GM23338 (cell line): Measurements from ENCODE around the gene TMEM178B. TPM values are rescaled to one million over a fixed set of nuclear protein-coding genes. Genes with fewer than 3 reads are reported as not detected.

Source experiments
- ATAC-seq: fragments of 200-7000 bp; cut with Tn5 transposase; 3 replicates; pipeline ENCODE4 v1.9.1; 2020
- DNase-seq: peaks from one replicate; pipeline ENCODE4 v3.0.0-alpha.2; 2015; ENCODE audit warnings: low spot score
- H2AFZ ChIP-seq: fragments of 200-600 bp; sonication (generic); 2 replicates; pipeline ENCODE4 v1.8.0; 2016; ENCODE audit warnings: antibody characterized with exemption, mild to moderate bottlenecking, moderate library complexity
- H3F3A ChIP-seq: fragments of 200-600 bp; sonication (generic); replicated peaks from 2 replicates; pipeline ENCODE4 v1.8.0; 2017; ENCODE audit warnings: antibody characterized with exemption, mixed run types, low read depth
- H3K27ac ChIP-seq: fragments of 200-600 bp; sonication (generic); 2 replicates; pipeline ENCODE4 v1.6.1; 2016; ENCODE audit warnings: low read depth
- H3K27me3 ChIP-seq: fragments of 200-600 bp; sonication (generic); 2 replicates; pipeline ENCODE4 v1.8.0; 2016; ENCODE audit warnings: mild to moderate bottlenecking, mixed run types, moderate library complexity; ENCODE audit not compliant: insufficient read depth
- H3K36me3 ChIP-seq: fragments of 200-600 bp; sonication (generic); 2 replicates; pipeline ENCODE4 v1.8.0; 2016; ENCODE audit warnings: mild to moderate bottlenecking; ENCODE audit not compliant: insufficient read depth
- H3K4me1 ChIP-seq: fragments of 200-600 bp; sonication (generic); 2 replicates; pipeline ENCODE4 v1.8.0; 2016; ENCODE audit warnings: mild to moderate bottlenecking, moderate library complexity; ENCODE audit not compliant: insufficient read depth
- H3K4me2 ChIP-seq: fragments of 200-600 bp; sonication (generic); 2 replicates; pipeline ENCODE4 v1.7.1; 2017; ENCODE audit warnings: mixed run types
- H3K4me3 ChIP-seq: fragments of 200-600 bp; sonication (generic); 2 replicates; pipeline ENCODE4 v1.6.1; 2016; ENCODE audit warnings: mixed run types
- H3K79me2 ChIP-seq: fragments of 200-600 bp; sonication (generic); replicated peaks from 2 replicates; pipeline ENCODE4 v1.8.0; 2017; ENCODE audit warnings: mild to moderate bottlenecking; ENCODE audit not compliant: insufficient read depth
- H3K9me2 ChIP-seq: fragments of 200-600 bp; sonication (generic); 2 replicates; pipeline ENCODE4 v1.8.0; 2017; ENCODE audit not compliant: insufficient read depth
- H4K20me1 ChIP-seq: fragments of 200-600 bp; sonication (generic); replicated peaks from 2 replicates; pipeline ENCODE4 v1.8.0; 2017; ENCODE audit warnings: mild to moderate bottlenecking; ENCODE audit not compliant: insufficient read depth
- H3K27ac Mint-ChIP-seq: 2 replicates; pipeline ENCODE4 v1.8.0; 2020; ENCODE audit warnings: inconsistent platforms, mild to moderate bottlenecking, moderate library complexity, mixed read lengths
- H3K27me3 Mint-ChIP-seq: 3 replicates; pipeline ENCODE4 v1.8.0; 2022; ENCODE audit warnings: low read depth, mild to moderate bottlenecking, moderate library complexity, mixed read lengths, inconsistent platforms; ENCODE audit not compliant: insufficient read depth, poor library complexity
- H3K36me3 Mint-ChIP-seq: 3 replicates; pipeline ENCODE4 v1.8.0; 2021; ENCODE audit warnings: low read depth, mild to moderate bottlenecking, inconsistent platforms, moderate library complexity, mixed read lengths
- H3K4me1 Mint-ChIP-seq: 3 replicates; pipeline ENCODE4 v1.8.0; 2020; ENCODE audit warnings: mild to moderate bottlenecking, inconsistent platforms, mixed read lengths
- H3K4me3 Mint-ChIP-seq: 3 replicates; pipeline ENCODE4 v1.8.0; 2021; ENCODE audit warnings: moderate library complexity, mild to moderate bottlenecking, inconsistent platforms, mixed read lengths
- H3K9me3 Mint-ChIP-seq: 3 replicates; pipeline ENCODE4 v1.8.0; 2020; ENCODE audit warnings: moderate library complexity, mild to moderate bottlenecking, inconsistent platforms, mixed read lengths
- CREB1 ChIP-seq: fragments of 250-450 bp; sonication (Bioruptor Pico); IDR thresholded peaks from 2 replicates; pipeline ENCODE4 v1.5.0; 2020; ENCODE audit warnings: low read depth, mild to moderate bottlenecking, moderate library complexity
- CTCF ChIP-seq, 2 experiments: fragments of 200-600 bp in 1 of 2; sonication (generic) in 1 of 2; conservative IDR thresholded peaks; 2 replicates each; pipeline versions ENCODE4 v1.5.1 to v1.6.1; 2016 to 2017; ENCODE audit warnings: antibody characterized with exemption in 2 of 2, low read depth in 2 of 2, mild to moderate bottlenecking in 2 of 2, moderate library complexity in 1 of 2
- EZH2 ChIP-seq: fragments of 200-600 bp; sonication (generic); IDR thresholded peaks from one replicate; pipeline ENCODE4 v1.8.0; 2017; ENCODE audit warnings: antibody characterized with exemption, mild to moderate bottlenecking, low read depth; ENCODE audit not compliant: unreplicated experiment
- EZH2phosphoT487 ChIP-seq: fragments of 200-600 bp; sonication (generic); IDR thresholded peaks from one replicate; pipeline ENCODE4 v1.8.1; 2018; ENCODE audit warnings: antibody characterized with exemption; ENCODE audit not compliant: unreplicated experiment
- JUNB ChIP-seq: IDR thresholded peaks from one replicate; pipeline ENCODE4 v1.6.1; 2016; ENCODE audit warnings: antibody characterized with exemption; ENCODE audit not compliant: unreplicated experiment
- NANOG ChIP-seq: IDR thresholded peaks from 2 replicates; pipeline ENCODE4 v1.6.1; 2016; ENCODE audit warnings: antibody characterized with exemption, borderline replicate concordance
- POLR2AphosphoS5 ChIP-seq: IDR thresholded peaks from 2 replicates; pipeline ENCODE4 v1.6.1; 2016; ENCODE audit warnings: antibody characterized with exemption, low read depth
- REST ChIP-seq: IDR thresholded peaks from one replicate; pipeline ENCODE4 v1.6.1; 2018; ENCODE audit warnings: antibody characterized with exemption; ENCODE audit not compliant: unreplicated experiment
- STAT1 ChIP-seq: IDR thresholded peaks from one replicate; pipeline ENCODE4 v1.6.1; 2016; ENCODE audit warnings: antibody characterized with exemption; ENCODE audit not compliant: unreplicated experiment
- ZNF114 ChIP-seq: fragments of 250-450 bp; sonication (Bioruptor Pico); IDR thresholded peaks from 2 replicates; pipeline ENCODE4 v1.5.0; 2020; ENCODE audit warnings: mild to moderate bottlenecking, moderate library complexity
- ZNF331 ChIP-seq: fragments of 250-450 bp; sonication (Bioruptor Pico); IDR thresholded peaks from 2 replicates; pipeline ENCODE4 v1.5.0; 2020; ENCODE audit warnings: low read depth, mild to moderate bottlenecking, moderate library complexity
- polyA plus RNA-seq: library from polyadenylated mRNA; unstranded; fragments of >200 nt; fragmentation: Nextera tagmentation; extraction: Ambion mirVana; gene quantifications from 2 replicates; pipeline ENCODE4 v1.2.1, GENCODE V29; 2016
- total RNA-seq: library from RNA; depleted of rRNA; stranded (reverse); fragments of >200 nt; shearing (Covaris generic); gene quantifications from 2 replicates; pipeline ENCODE4 v1.2.3, GENCODE V29; 2014
- TF ChIP-seq, protein P1 (sequence below): IDR thresholded peaks from 2 replicates; pipeline ENCODE4 v1.6.1; 2016; ENCODE audit warnings: antibody characterized with exemption
- TF ChIP-seq, protein P2 (sequence below): fragments of 250-450 bp; sonication (Bioruptor Pico); IDR thresholded peaks from 2 replicates; pipeline ENCODE4 v1.5.0; 2020; ENCODE audit warnings: mild to moderate bottlenecking, moderate library complexity

TMEM178B gene
- total and polyA plus RNA-seq, 2 experiments from 2014 or later: 4.9 to 15.6 TPM

GRCh38 chr7:141271451-141271850, 197.6 kb downstream of the TMEM178B start:
- Histone ChIP-seq H3K27ac (no peak overlapping the region), H3K9me2 (no peaks in the 10 kb centered on the region), H3F3A (no peaks in the 10 kb centered on the region), H3K36me3 (no peaks in the 10 kb centered on the region), H3K4me1 (no peaks in the 10 kb centered on the region), H3K79me2 (no peaks in the 10 kb centered on the region), H4K20me1 (no peaks in the 10 kb centered on the region; the same call in 1 of the 2 replicates), H2AFZ (no peak overlapping the region), H3K4me3 (no peak overlapping the region), H3K27me3 (no peaks in the 10 kb centered on the region), H3K4me2 (no peak overlapping the region)
- no peak for ATAC-seq
- H3K36me3 Mint-ChIP-seq: no peaks in the 10 kb centered on the region
- TF ChIP-seq STAT1 (no peak), CREB1 (CRISPR knock-in tag) (no peak), EZH2phosphoT487 (no peak), CTCF (conservative IDR thresholded peaks at IDR 0.05; ENCODE audit: low read depth in 2 of 2) (no peak), ZNF114 (CRISPR knock-in tag) (no peak), ZNF331 (CRISPR knock-in tag) (no peak), EZH2 (no peak), NANOG (no peak), POLR2AphosphoS5 (no peak), REST (no peak), JUNB (no peak)
- TF ChIP-seq, protein P1, sequence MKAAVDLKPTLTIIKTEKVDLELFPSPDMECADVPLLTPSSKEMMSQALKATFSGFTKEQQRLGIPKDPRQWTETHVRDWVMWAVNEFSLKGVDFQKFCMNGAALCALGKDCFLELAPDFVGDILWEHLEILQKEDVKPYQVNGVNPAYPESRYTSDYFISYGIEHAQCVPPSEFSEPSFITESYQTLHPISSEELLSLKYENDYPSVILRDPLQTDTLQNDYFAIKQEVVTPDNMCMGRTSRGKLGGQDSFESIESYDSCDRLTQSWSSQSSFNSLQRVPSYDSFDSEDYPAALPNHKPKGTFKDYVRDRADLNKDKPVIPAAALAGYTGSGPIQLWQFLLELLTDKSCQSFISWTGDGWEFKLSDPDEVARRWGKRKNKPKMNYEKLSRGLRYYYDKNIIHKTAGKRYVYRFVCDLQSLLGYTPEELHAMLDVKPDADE: no peak
- TF ChIP-seq, protein P2, sequence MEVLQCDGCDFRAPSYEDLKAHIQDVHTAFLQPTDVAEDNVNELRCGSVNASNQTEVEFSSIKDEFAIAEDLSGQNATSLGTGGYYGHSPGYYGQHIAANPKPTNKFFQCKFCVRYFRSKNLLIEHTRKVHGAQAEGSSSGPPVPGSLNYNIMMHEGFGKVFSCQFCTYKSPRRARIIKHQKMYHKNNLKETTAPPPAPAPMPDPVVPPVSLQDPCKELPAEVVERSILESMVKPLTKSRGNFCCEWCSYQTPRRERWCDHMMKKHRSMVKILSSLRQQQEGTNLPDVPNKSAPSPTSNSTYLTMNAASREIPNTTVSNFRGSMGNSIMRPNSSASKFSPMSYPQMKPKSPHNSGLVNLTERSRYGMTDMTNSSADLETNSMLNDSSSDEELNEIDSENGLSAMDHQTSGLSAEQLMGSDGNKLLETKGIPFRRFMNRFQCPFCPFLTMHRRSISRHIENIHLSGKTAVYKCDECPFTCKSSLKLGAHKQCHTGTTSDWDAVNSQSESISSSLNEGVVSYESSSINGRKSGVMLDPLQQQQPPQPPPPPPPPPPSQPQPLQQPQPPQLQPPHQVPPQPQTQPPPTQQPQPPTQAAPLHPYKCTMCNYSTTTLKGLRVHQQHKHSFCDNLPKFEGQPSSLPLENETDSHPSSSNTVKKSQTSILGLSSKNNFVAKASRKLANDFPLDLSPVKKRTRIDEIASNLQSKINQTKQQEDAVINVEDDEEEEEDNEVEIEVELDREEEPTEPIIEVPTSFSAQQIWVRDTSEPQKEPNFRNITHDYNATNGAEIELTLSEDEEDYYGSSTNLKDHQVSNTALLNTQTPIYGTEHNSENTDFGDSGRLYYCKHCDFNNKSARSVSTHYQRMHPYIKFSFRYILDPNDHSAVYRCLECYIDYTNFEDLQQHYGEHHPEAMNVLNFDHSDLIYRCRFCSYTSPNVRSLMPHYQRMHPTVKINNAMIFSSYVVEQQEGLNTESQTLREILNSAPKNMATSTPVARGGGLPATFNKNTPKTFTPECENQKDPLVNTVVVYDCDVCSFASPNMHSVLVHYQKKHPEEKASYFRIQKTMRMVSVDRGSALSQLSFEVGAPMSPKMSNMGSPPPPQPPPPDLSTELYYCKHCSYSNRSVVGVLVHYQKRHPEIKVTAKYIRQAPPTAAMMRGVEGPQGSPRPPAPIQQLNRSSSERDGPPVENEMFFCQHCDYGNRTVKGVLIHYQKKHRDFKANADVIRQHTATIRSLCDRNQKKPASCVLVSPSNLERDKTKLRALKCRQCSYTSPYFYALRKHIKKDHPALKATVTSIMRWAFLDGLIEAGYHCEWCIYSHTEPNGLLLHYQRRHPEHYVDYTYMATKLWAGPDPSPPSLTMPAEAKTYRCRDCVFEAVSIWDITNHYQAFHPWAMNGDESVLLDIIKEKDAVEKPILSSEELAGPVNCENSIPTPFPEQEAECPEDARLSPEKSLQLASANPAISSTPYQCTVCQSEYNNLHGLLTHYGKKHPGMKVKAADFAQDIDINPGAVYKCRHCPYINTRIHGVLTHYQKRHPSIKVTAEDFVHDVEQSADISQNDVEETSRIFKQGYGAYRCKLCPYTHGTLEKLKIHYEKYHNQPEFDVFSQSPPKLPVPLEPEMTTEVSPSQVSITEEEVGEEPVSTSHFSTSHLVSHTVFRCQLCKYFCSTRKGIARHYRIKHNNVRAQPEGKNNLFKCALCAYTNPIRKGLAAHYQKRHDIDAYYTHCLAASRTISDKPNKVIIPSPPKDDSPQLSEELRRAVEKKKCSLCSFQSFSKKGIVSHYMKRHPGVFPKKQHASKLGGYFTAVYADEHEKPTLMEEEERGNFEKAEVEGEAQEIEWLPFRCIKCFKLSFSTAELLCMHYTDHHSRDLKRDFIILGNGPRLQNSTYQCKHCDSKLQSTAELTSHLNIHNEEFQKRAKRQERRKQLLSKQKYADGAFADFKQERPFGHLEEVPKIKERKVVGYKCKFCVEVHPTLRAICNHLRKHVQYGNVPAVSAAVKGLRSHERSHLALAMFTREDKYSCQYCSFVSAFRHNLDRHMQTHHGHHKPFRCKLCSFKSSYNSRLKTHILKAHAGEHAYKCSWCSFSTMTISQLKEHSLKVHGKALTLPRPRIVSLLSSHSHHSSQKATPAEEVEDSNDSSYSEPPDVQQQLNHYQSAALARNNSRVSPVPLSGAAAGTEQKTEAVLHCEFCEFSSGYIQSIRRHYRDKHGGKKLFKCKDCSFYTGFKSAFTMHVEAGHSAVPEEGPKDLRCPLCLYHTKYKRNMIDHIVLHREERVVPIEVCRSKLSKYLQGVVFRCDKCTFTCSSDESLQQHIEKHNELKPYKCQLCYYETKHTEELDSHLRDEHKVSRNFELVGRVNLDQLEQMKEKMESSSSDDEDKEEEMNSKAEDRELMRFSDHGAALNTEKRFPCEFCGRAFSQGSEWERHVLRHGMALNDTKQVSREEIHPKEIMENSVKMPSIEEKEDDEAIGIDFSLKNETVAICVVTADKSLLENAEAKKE (CRISPR knock-in tag): no peak
- DNase-seq: no peak
- no peak overlapping the region for H3K4me3 Mint-ChIP-seq
- no peak overlapping the region for H3K27ac Mint-ChIP-seq
- H3K27me3 Mint-ChIP-seq: peaks cover 2% of the 10 kb centered on the region
- H3K4me1 Mint-ChIP-seq: no peaks in the 10 kb centered on the region
- no peaks in the 10 kb centered on the region for H3K9me3 Mint-ChIP-seq
